Fibroblast of lung (primary cell): Measurements from ENCODE around the gene TNS1. TPM values are rescaled to one million over a fixed set of nuclear protein-coding genes. Genes with fewer than 3 reads are reported as not detected.

Experiments used
- DNase-seq, 2 donors: peaks; one replicate each; pipeline versions ENCODE4 v3.0.0 to v3.0.0-alpha.2; 2010; ENCODE audit warnings: low read depth in 2 of 2
- H2AFZ ChIP-seq: 2 replicates; pipeline ENCODE4 v1.5.1; 2012; ENCODE audit warnings: low read length, control low read depth, inconsistent platforms
- H3K27ac ChIP-seq: 2 replicates; pipeline ENCODE4 v1.5.1; 2011; ENCODE audit warnings: low read length, control low read depth; ENCODE audit not compliant: insufficient read depth
- H3K27me3 ChIP-seq: 2 replicates; pipeline ENCODE4 v1.5.1; 2011; ENCODE audit warnings: mild to moderate bottlenecking, low read length; ENCODE audit not compliant: control insufficient read depth, insufficient read depth
- H3K36me3 ChIP-seq: 2 replicates; pipeline ENCODE4 v1.5.1; 2011; ENCODE audit warnings: low read length; ENCODE audit not compliant: control insufficient read depth, insufficient read depth
- H3K4me1 ChIP-seq: 2 replicates; pipeline ENCODE4 v1.5.1; 2011; ENCODE audit warnings: low read length; ENCODE audit not compliant: control insufficient read depth, insufficient read depth; ENCODE audit errors: extremely low read depth
- H3K4me2 ChIP-seq: 2 replicates; pipeline ENCODE4 v1.5.1; 2011; ENCODE audit warnings: low read length, control low read depth; ENCODE audit not compliant: insufficient read depth; ENCODE audit errors: extremely low read depth
- H3K4me3 ChIP-seq, 4 experiments: fragments of 200-600 bp in 1 of 4; sonication (generic) in 1 of 4; replicated peaks in 1 of 4; 2 replicates each; pipeline ENCODE4 v1.5.1; 2011 to 2016; ENCODE audit warnings: low read length in 4 of 4, low read depth in 3 of 4, mild to moderate bottlenecking in 3 of 4, control low read depth in 2 of 4, inconsistent platforms in 1 of 4, mixed read lengths in 1 of 4; ENCODE audit not compliant: insufficient read depth in 1 of 4; ENCODE audit errors: control extremely low read depth in 1 of 4
- H3K79me2 ChIP-seq: 2 replicates; pipeline ENCODE4 v1.5.1; 2012; ENCODE audit warnings: mild to moderate bottlenecking, low read length, inconsistent platforms; ENCODE audit not compliant: control insufficient read depth, insufficient read depth
- H3K9ac ChIP-seq: 2 replicates; pipeline ENCODE4 v1.5.1; 2011; ENCODE audit warnings: mild to moderate bottlenecking, low read length, control low read depth; ENCODE audit not compliant: insufficient read depth
- H3K9me3 ChIP-seq: 2 replicates; pipeline ENCODE4 v1.5.1; 2012; ENCODE audit warnings: low read depth, low read length; ENCODE audit not compliant: control insufficient read depth, insufficient read depth
- H4K20me1 ChIP-seq: 2 replicates; pipeline ENCODE4 v1.5.1; 2011; ENCODE audit warnings: low read length; ENCODE audit not compliant: control insufficient read depth, insufficient read depth; ENCODE audit errors: extremely low read depth
- CTCF ChIP-seq, 2 donors: IDR thresholded peaks in 1 of 2; conservative IDR thresholded peaks in 1 of 2; 1 replicate in 1 of 2; 2 replicates in 1 of 2; pipeline ENCODE4 v1.5.1; 2011 to 2012; ENCODE audit warnings: low read length in 2 of 2, control low read depth in 1 of 2, inconsistent platforms in 1 of 2, low read depth in 1 of 2, mild to moderate bottlenecking in 1 of 2
- EZH2 ChIP-seq: IDR thresholded peaks from 2 replicates; pipeline ENCODE4 v1.5.1; 2012; ENCODE audit warnings: low read length, control low read depth, mild to moderate bottlenecking; ENCODE audit errors: missing control alignments
- polyA plus RNA-seq, 2 donors: library from polyadenylated mRNA; depleted of rRNA in 1 of 2; stranded (reverse) in 1 of 2; unstranded in 1 of 2; fragments of >200 nt; gene quantifications; 2 replicates each; pipeline ENCODE4 v1.2.1, GENCODE V29; 2011 to 2012; ENCODE audit warnings: missing spikeins in 1 of 2
- total RNA-seq: library from RNA; depleted of rRNA; stranded (reverse); fragments of >200 nt; gene quantifications from 2 replicates; pipeline ENCODE4 v1.2.1, GENCODE V29; 2014

Gene TNS1
- total and polyA plus RNA-seq, 2 donors (not counting 1 experiment from before 2014, with no cell fraction given) = 44.4 to 47.1 TPM

DNA sequence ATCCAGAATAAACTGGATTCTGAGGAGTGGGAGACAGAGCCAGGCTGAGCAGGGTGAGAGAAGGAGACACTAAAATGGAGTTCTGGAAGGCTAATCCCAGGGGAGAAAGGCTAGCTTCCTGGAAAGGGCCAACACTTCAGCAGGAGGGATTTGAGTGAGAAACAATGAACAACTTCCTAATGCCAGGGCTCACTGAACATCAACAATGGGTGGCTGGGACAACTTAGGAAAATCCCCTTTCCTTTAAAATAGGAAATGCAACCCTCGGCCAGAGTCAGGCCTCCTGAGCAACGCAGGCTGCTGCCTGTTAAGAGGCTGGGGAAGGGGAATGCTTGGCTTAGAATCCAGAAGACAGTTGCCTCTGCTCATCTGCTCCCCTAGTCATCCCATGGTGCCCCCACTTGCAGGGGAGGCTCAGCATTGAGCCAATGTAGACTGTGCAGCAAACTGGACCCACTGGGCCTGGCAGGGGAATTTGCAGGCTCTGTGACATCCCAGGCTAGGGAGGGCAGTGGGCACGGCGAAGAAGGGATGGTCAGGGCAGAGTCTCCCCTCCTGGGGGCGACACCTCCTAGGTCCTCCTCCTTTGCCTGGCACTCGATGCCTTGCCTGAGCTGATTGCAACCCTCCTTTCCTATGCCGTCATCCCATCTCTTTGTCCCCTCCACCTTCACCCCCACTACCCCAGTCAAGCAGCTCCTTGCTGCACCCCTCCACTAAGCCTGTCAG, 182.5 kb downstream of the TNS1 start:
- Histone ChIP-seq H3K9me3 (no peaks in the 10 kb centered on the region), H4K20me1 (no peaks in the 10 kb centered on the region), H3K4me2 (no peak overlapping the region), H3K27ac (no peak overlapping the region), H3K36me3 (peaks cover 28% of the 10 kb centered on the region), H3K4me3 (no peak overlapping the region), H3K4me1 (peaks cover 7% of the 10 kb centered on the region), H3K9ac (no peak overlapping the region), H3K79me2 (no peaks in the 10 kb centered on the region), H2AFZ (no peak overlapping the region), H3K27me3 (no peaks in the 10 kb centered on the region)
- no peak for DNase-seq
- no peak for TF ChIP-seq EZH2
- no peak for TF ChIP-seq CTCF (conservative IDR thresholded peaks at IDR 0.05 in 1 of 2, IDR thresholded peaks at IDR 0.05 in 1 of 2; ENCODE audit: low read depth in 1 of 2, low read length in 2 of 2)

- no peaks in the 10 kb centered on the region for H4K20me1 ChIP-seq
- no peak overlapping the region for H3K4me3 ChIP-seq
- no peaks in the 10 kb centered on the region for H3K27me3 ChIP-seq
- no peaks in the 10 kb centered on the region for H3K9me3 ChIP-seq
- H2AFZ ChIP-seq = no peak overlapping the region
- TF ChIP-seq CTCF (conservative IDR thresholded peaks at IDR 0.05 in 1 of 2, IDR thresholded peaks at IDR 0.05 in 1 of 2; ENCODE audit: low read depth in 1 of 2, low read length in 2 of 2) = no peak
- TF ChIP-seq EZH2 = no peak
- peaks cover 28% of the 10 kb centered on the region for H3K36me3 ChIP-seq
- peaks cover 7% of the 10 kb centered on the region for H3K4me1 ChIP-seq
- H3K27ac ChIP-seq = no peak overlapping the region
- H3K79me2 ChIP-seq = no peaks in the 10 kb centered on the region
- H3K9ac ChIP-seq = no peak overlapping the region
- H3K4me2 ChIP-seq = no peak overlapping the region
- no peak for DNase-seq
Measured at GRCh38 chr2:217818293-217818850, 184.4 kb downstream of the TNS1 start.

DNA sequence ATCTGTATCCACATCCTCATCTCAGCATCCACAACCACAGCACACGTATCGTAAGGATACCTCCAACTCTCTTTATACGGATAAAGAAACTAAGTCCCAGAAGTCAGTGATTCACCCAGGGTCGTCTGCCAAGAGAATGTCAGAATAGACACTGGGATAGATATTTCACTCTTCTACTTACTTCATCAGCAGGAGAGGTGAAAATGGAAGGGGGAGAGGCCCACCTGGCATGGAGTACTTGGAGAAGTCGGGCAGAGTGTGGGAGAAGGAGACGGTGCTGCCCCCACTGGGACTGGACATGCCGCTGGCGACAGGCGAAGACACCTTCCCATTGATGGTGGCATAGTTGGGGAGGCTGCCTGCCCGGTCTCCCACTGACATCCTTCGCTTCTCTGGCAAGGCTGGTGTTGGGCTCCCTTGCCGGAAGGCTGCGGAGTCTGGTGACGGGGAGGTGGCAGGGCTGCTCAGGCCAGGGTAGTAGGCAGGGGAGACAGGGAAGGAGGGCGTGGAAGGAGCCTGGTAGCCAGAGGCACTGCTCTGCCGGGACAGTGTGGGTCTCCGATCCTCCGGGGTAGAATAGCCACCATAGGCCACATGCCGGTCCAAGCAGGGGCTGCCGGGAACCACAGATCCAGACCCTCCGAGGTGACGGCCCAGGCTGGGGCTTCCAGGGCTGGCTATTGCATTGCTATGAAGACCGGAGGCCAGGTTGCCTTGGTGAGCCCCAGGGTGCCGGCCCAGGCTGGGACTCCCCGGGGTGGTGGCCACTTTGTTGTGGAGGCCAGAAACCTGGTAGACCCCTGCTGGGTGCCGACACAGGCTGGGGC, 185.1 kb downstream of the TNS1 start:
- Histone ChIP-seq H3K9ac (no peak overlapping the region), H2AFZ (no peak overlapping the region), H4K20me1 (no peaks in the 10 kb centered on the region), H3K79me2 (no peaks in the 10 kb centered on the region), H3K27me3 (no peaks in the 10 kb centered on the region), H3K27ac (no peak overlapping the region), H3K4me1 (peaks cover 7% of the 10 kb centered on the region), H3K4me3 (no peak overlapping the region), H3K4me2 (no peak overlapping the region), H3K9me3 (no peaks in the 10 kb centered on the region), H3K36me3 (peaks cover 27% of the 10 kb centered on the region)
- TF ChIP-seq EZH2 (no peak), CTCF (conservative IDR thresholded peaks at IDR 0.05 in 1 of 2, IDR thresholded peaks at IDR 0.05 in 1 of 2; ENCODE audit: low read depth in 1 of 2, low read length in 2 of 2) (no peak)
- DNase-seq = no peak
